SU-DHL-6 (cell line): ENCODE results near the gene SPRR3.

Source experiments
- EZH2phosphoT487 ChIP-seq: fragments of 200-600 bp; sonication (generic), shearing (Covaris generic); conservative IDR thresholded peaks from 2 replicates; pipeline ENCODE4 v1.6.1; 2018; ENCODE audit warnings: mild to moderate bottlenecking, antibody characterized with exemption, low read length, moderate library complexity, mixed read lengths
- TF ChIP-seq, protein P1 (sequence below): fragments of 200-600 bp; sonication (generic); IDR thresholded peaks from one replicate; pipeline ENCODE4 v1.5.1; 2017; ENCODE audit warnings: antibody characterized with exemption, mild to moderate bottlenecking, low read length, moderate library complexity; ENCODE audit not compliant: insufficient read depth, poor library complexity, severe bottlenecking

- TF ChIP-seq, protein P1, sequence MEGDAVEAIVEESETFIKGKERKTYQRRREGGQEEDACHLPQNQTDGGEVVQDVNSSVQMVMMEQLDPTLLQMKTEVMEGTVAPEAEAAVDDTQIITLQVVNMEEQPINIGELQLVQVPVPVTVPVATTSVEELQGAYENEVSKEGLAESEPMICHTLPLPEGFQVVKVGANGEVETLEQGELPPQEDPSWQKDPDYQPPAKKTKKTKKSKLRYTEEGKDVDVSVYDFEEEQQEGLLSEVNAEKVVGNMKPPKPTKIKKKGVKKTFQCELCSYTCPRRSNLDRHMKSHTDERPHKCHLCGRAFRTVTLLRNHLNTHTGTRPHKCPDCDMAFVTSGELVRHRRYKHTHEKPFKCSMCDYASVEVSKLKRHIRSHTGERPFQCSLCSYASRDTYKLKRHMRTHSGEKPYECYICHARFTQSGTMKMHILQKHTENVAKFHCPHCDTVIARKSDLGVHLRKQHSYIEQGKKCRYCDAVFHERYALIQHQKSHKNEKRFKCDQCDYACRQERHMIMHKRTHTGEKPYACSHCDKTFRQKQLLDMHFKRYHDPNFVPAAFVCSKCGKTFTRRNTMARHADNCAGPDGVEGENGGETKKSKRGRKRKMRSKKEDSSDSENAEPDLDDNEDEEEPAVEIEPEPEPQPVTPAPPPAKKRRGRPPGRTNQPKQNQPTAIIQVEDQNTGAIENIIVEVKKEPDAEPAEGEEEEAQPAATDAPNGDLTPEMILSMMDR, result no peak
- TF ChIP-seq EZH2phosphoT487, result no peak
These were observed 5.7 kb upstream of the SPRR3 start for GRCh38 chr1:152995842-152996241.
